HCT116 (cell line): ENCODE results near the gene HNF4A. TPM values are rescaled to one million over a fixed set of nuclear protein-coding genes. Genes with fewer than 3 reads are reported as not detected.

Experiments used
- ATAC-seq: fragments of 200-7000 bp; cut with Tn5 transposase; 2 replicates; pipeline ENCODE4 v1.9.1; 2020; ENCODE audit warnings: mild to moderate bottlenecking, moderate library complexity
- BruUV-seq: library from RNA; stranded (reverse); fragments of 400-500 nt; replicated peaks from 2 replicates; lab custom pipeline; 2021; lab: Mats Ljungman, UMichigan
- CTCF ChIA-PET: fragments of 300-600 bp; sonication (Branson Sonifier 250); formaldehyde crosslinking; loops from one replicate; lab custom pipeline; 2021; ENCODE audit warnings: antibody characterized with exemption; lab: Charles Lee
- POLR2A ChIA-PET: fragments of 300-600, 350-600 bp; sonication (Branson Sonifier 250); formaldehyde crosslinking; loops from one replicate; lab custom pipeline; 2021; ENCODE audit warnings: antibody characterized with exemption; lab: Charles Lee
- RAD21 ChIA-PET, 2 experiments: fragments of 300-600 bp; sonication (Branson Sonifier 250); formaldehyde crosslinking; loops; one replicate each; lab custom pipeline; 2023; ENCODE audit warnings: low total read pairs in 2 of 2; ENCODE audit not compliant: uncharacterized antibody in 2 of 2, unreplicated experiment in 2 of 2, low non-redundant PET in 1 of 2; lab: Charles Lee
- DNase-seq: peaks from one replicate; pipeline ENCODE4 v3.0.0-alpha.2; 2010; ENCODE audit warnings: low read depth, low spot score
- H2AFZ ChIP-seq: fragments of 200-600 bp; shearing (Covaris generic), sonication (generic); 2 replicates; pipeline ENCODE4 v1.6.1; 2017; ENCODE audit warnings: low read depth, mixed run types, mixed read lengths, antibody characterized with exemption, low read length; ENCODE audit not compliant: poor library complexity, severe bottlenecking
- H3K27ac ChIP-seq: 2 replicates; pipeline ENCODE4 v1.5.1; 2012; ENCODE audit warnings: low read depth, low read length
- H3K27me3 ChIP-seq: fragments of 200-600 bp; sonication (generic); 2 replicates; pipeline ENCODE4 v1.6.1; 2016; ENCODE audit warnings: mixed run types, low read length, mixed read lengths; ENCODE audit not compliant: insufficient read depth
- H3K36me3 ChIP-seq, 2 experiments: fragments of 200-500 bp in 1 of 2; fragments of 200-600 bp in 1 of 2; sonication (Bioruptor generic) in 1 of 2; sonication (generic) in 1 of 2; 2 replicates each; pipeline versions ENCODE4 v1.5.1 to v1.6.1; 2014 to 2016; ENCODE audit warnings: low read length in 2 of 2, inconsistent platforms in 1 of 2, mixed read lengths in 1 of 2, mixed run types in 1 of 2; ENCODE audit not compliant: insufficient read depth in 2 of 2, control insufficient read depth in 1 of 2
- H3K4me1 ChIP-seq, 2 experiments: fragments of 200-600 bp in 1 of 2; sonication (generic) in 1 of 2; 2 replicates each; pipeline versions ENCODE4 v1.5.1 to v1.6.1; 2012 to 2017; ENCODE audit warnings: low read length in 2 of 2, inconsistent platforms in 1 of 2, mild to moderate bottlenecking in 1 of 2, mixed read lengths in 1 of 2, mixed run types in 1 of 2, moderate library complexity in 1 of 2; ENCODE audit not compliant: insufficient read depth in 2 of 2, control insufficient read depth in 1 of 2
- H3K4me2 ChIP-seq: fragments of 200-600 bp; sonication (generic); 2 replicates; pipeline ENCODE4 v1.6.1; 2017; ENCODE audit warnings: mixed run types, low read length, mixed read lengths
- H3K4me3 ChIP-seq, 2 experiments: fragments of 200-600 bp in 1 of 2; sonication (generic) in 1 of 2; replicated peaks in 1 of 2; 2 replicates each; pipeline ENCODE4 v1.5.1; 2011 to 2016; ENCODE audit warnings: low read length in 2 of 2, control low read depth in 1 of 2, low read depth in 1 of 2, mild to moderate bottlenecking in 1 of 2, mixed read lengths in 1 of 2, mixed run types in 1 of 2
- H3K79me2 ChIP-seq: fragments of 200-600 bp; sonication (generic); 2 replicates; pipeline ENCODE4 v1.6.1; 2017; ENCODE audit warnings: mild to moderate bottlenecking, mixed run types, low read length, moderate library complexity, mixed read lengths; ENCODE audit not compliant: insufficient read depth
- H3K9ac ChIP-seq: fragments of 200-600 bp; sonication (generic); 2 replicates; pipeline ENCODE4 v1.6.1; 2016; ENCODE audit warnings: low read length, mixed read lengths
- H3K9me2 ChIP-seq: fragments of 200-600 bp; sonication (generic), shearing (Covaris generic); 2 replicates; pipeline ENCODE4 v1.6.1; 2017; ENCODE audit warnings: mixed run types, mild to moderate bottlenecking, moderate library complexity; ENCODE audit not compliant: insufficient read depth
- H3K9me3 ChIP-seq, 2 experiments: fragments of 200-500 bp in 1 of 2; fragments of 200-600 bp in 1 of 2; sonication (Bioruptor generic) in 1 of 2; sonication (generic) in 1 of 2; 2 replicates each; pipeline ENCODE4 v1.6.1; 2014 to 2017; ENCODE audit warnings: low read length in 2 of 2, mixed read lengths in 2 of 2, inconsistent platforms in 1 of 2, low read depth in 1 of 2, mild to moderate bottlenecking in 1 of 2, mixed run types in 1 of 2, moderate library complexity in 1 of 2; ENCODE audit not compliant: control insufficient read depth in 1 of 2, insufficient read depth in 1 of 2
- H4K20me1 ChIP-seq: fragments of 200-600 bp; sonication (generic), shearing (Covaris generic); 2 replicates; pipeline ENCODE4 v1.6.1; 2017; ENCODE audit warnings: mixed run types, mild to moderate bottlenecking, moderate library complexity; ENCODE audit not compliant: insufficient read depth
- ATF3 ChIP-seq: IDR thresholded peaks from 2 replicates; pipeline ENCODE4 v1.6.1; 2012
- CEBPB ChIP-seq: IDR thresholded peaks from 2 replicates; pipeline ENCODE4 v1.6.1; 2012; ENCODE audit warnings: low read depth
- CTCF ChIP-seq, 3 experiments: fragments of 200-600 bp in 1 of 3; sonication (generic) in 1 of 3; IDR thresholded peaks in 2 of 3; conservative IDR thresholded peaks in 1 of 3; 2 replicates each; pipeline ENCODE4 v1.5.1; 2012 to 2017; ENCODE audit warnings: low read depth in 2 of 3, low read length in 2 of 3, antibody characterized with exemption in 1 of 3, borderline replicate concordance in 1 of 3, control low read depth in 1 of 3, mild to moderate bottlenecking in 1 of 3, mixed read lengths in 1 of 3, mixed run types in 1 of 3, moderate library complexity in 1 of 3; ENCODE audit not compliant: insufficient read depth in 1 of 3
- EGR1 ChIP-seq: IDR thresholded peaks from 2 replicates; pipeline ENCODE4 v1.6.1; 2012; ENCODE audit warnings: low read depth
- FOSL1 ChIP-seq: IDR thresholded peaks from 2 replicates; pipeline ENCODE4 v1.6.1; 2012; ENCODE audit warnings: low read depth
- YY1 ChIP-seq: IDR thresholded peaks from 2 replicates; pipeline ENCODE4 v1.6.1; 2011; ENCODE audit warnings: low read length, low read depth, moderate library complexity, mild to moderate bottlenecking; ENCODE audit not compliant: insufficient replicate concordance; ENCODE audit errors: extremely low read depth
- intact Hi-C: fragments of 100-400 bp; cut with micrococcal nuclease; formaldehyde crosslinking; loops from 2 replicates; pipeline ENCODE4 v1.10.0; 2022
- total RNA-seq: library from RNA; stranded (reverse); gene quantifications from one replicate; pipeline ENCODE4 v1.2.1, GENCODE V29; 2021; ENCODE audit not compliant: unreplicated experiment

HNF4A gene
- total RNA-seq, 1 experiment from 2014 or later = 7.4 TPM

GRCh38 chr20:44398335-44398734 lies 42.8 kb downstream of the HNF4A start:
- BruUV-seq = no TSS peak
- ChIA-PET CTCF (no interaction called here), RAD21 (no interaction called here), POLR2A (interaction anchor here (1.9 kb wide), 1 partner anchor 8 kb away, joined by 5 read pairs; no protein-coding TSS in a partner anchor)
- Histone ChIP-seq H3K9me3 (no peaks in the 10 kb centered on the region), H3K79me2 (no peaks in the 10 kb centered on the region), H3K27ac (no peak overlapping the region), H4K20me1 (no peaks in the 10 kb centered on the region), H3K27me3 (no peaks in the 10 kb centered on the region), H3K4me2 (no peak overlapping the region), H3K9ac (no peak overlapping the region), H2AFZ (no peak overlapping the region), H3K4me3 (no peak overlapping the region), H3K36me3 (no peaks in the 10 kb centered on the region), H3K9me2 (no peaks in the 10 kb centered on the region), H3K4me1 (no peaks in the 10 kb centered on the region)
- no peak for ATAC-seq
- TF ChIP-seq CEBPB (no peak), YY1 (no peak)
- intact Hi-C loops = no loop called here
- no peak for DNase-seq

- H3K4me1 ChIP-seq = no peaks in the 10 kb centered on the region
- CTCF ChIA-PET = no interaction called here
Measured at GRCh38 chr20:44399446-44399845, 43.9 kb downstream of the HNF4A start.

More at GRCh38 chr20:44399446-44399845, 43.9 kb downstream of the HNF4A start:
- Histone ChIP-seq H3K27me3 (no peaks in the 10 kb centered on the region), H3K27ac (no peak overlapping the region), H4K20me1 (no peaks in the 10 kb centered on the region), H3K4me2 (no peak overlapping the region), H2AFZ (no peak overlapping the region), H3K36me3 (no peaks in the 10 kb centered on the region), H3K9me2 (no peaks in the 10 kb centered on the region), H3K4me3 (no peak overlapping the region), H3K9ac (no peak overlapping the region), H3K79me2 (no peaks in the 10 kb centered on the region), H3K9me3 (no peaks in the 10 kb centered on the region)
- intact Hi-C loops = no loop called here
- no peak for ATAC-seq
- ChIA-PET POLR2A (no interaction called here), RAD21 (no interaction called here)
- no peak for DNase-seq
- no TSS peak for BruUV-seq
- TF ChIP-seq EGR1 (no peak), ATF3 (no peak), FOSL1 (no peak), CTCF (IDR thresholded peaks at IDR 0.05 in 2 of 3, conservative IDR thresholded peaks at IDR 0.05 in 1 of 3; ENCODE audit: borderline replicate concordance in 1 of 3, insufficient read depth in 1 of 3, low read depth in 2 of 3, low read length in 2 of 3) (no peak), YY1 (no peak)
